Activated naive CD8-positive, alpha-beta T cell treated with anti-CD3 and anti-CD28 coated beads, Interleukin-2, amount 10 ng/mL, durations not matched to agents 7 days and 5 days (primary cell): ENCODE results near the gene BTBD7. TPM values are rescaled to one million over a fixed set of nuclear protein-coding genes. Genes with fewer than 3 reads are reported as not detected.

Experiments used
- ATAC-seq: fragments of 150-1000 bp; cut with Tn5 transposase; one replicate; pipeline ENCODE4 v1.10.0; 2021; ENCODE audit warnings: low read depth, moderate library complexity
- POLR2A ChIA-PET: fragments of 350-600 bp; sonication (Branson Sonifier 250); formaldehyde crosslinking; loops from one replicate; lab custom pipeline; 2021; ENCODE audit warnings: antibody characterized with exemption; lab: Charles Lee
- DNase-seq: peaks from one replicate; pipeline ENCODE4 v3.0.0; 2021
- H3K27ac Mint-ChIP-seq: one replicate; pipeline ENCODE4 v1.8.0; 2022; ENCODE audit warnings: mild to moderate bottlenecking, mixed read lengths
- H3K27me3 Mint-ChIP-seq: one replicate; pipeline ENCODE4 v1.8.0; 2022; ENCODE audit warnings: mild to moderate bottlenecking, moderate library complexity, mixed read lengths
- H3K36me3 Mint-ChIP-seq: one replicate; pipeline ENCODE4 v1.8.0; 2021; ENCODE audit warnings: mild to moderate bottlenecking, mixed read lengths
- H3K4me1 Mint-ChIP-seq: one replicate; pipeline ENCODE4 v1.8.0; 2021; ENCODE audit warnings: mixed read lengths
- H3K4me3 Mint-ChIP-seq: one replicate; pipeline ENCODE4 v1.8.0; 2022; ENCODE audit warnings: mild to moderate bottlenecking, moderate library complexity, mixed read lengths
- H3K9me3 Mint-ChIP-seq: one replicate; pipeline ENCODE4 v1.8.0; 2021; ENCODE audit warnings: mixed read lengths
- total RNA-seq, 2 experiments: library from RNA; stranded (reverse); gene quantifications; one replicate each; pipeline ENCODE4 v1.2.3, GENCODE V29; 2021

The BTBD7 gene
- total RNA-seq, 2 experiments from 2014 or later: 22.3 to 24.8 TPM

GRCh38 chr14:93322929-93323599 is 9.8 kb downstream of the BTBD7 start:
- ATAC-seq (no peak), DNase-seq (no peak)
- Mint-ChIP-seq H3K4me3 (no peak overlapping the region), H3K4me1 (peaks cover 15% of the 10 kb centered on the region), H3K9me3 (no peaks in the 10 kb centered on the region), H3K27ac (no peak overlapping the region), H3K36me3 (peaks cover 13% of the 10 kb centered on the region), H3K27me3 (no peaks in the 10 kb centered on the region)
- POLR2A ChIA-PET: no interaction called here

- Mint-ChIP-seq H3K9me3 (no peaks in the 10 kb centered on the region), H3K4me3 (no peak overlapping the region), H3K4me1 (peaks cover 15% of the 10 kb centered on the region), H3K27ac (no peak overlapping the region), H3K27me3 (no peaks in the 10 kb centered on the region), H3K36me3 (peaks cover 11% of the 10 kb centered on the region)
- no peak for ATAC-seq
- no peak for DNase-seq
- POLR2A ChIA-PET: no interaction called here
These were observed 12.3 kb downstream of the BTBD7 start for GRCh38 chr14:93320489-93320888.

DNA sequence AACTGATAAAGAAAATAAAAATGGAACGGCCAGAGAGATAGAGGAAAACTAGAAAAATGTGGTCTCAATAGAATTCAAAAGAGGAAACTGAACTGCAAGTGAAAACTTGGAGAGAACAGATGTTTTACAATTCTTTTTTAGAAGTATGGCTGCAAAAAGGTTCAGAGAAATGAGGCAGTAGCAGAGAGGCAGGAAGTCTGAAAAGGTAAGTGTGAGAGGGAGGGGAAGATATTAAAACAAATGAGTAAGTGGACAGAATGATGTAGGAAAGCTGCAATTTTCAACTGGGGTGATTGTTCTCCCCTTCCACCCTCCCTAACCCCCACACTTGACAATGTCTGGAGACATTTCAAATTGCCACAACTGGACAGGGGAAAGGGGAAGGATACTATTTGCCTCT is 12.9 kb downstream of the BTBD7 start:
- DNase-seq (no peak), ATAC-seq (no peak)
- Mint-ChIP-seq H3K27ac (no peak overlapping the region), H3K4me1 (peaks cover 13% of the 10 kb centered on the region), H3K9me3 (no peaks in the 10 kb centered on the region), H3K27me3 (no peaks in the 10 kb centered on the region), H3K36me3 (peaks cover 9% of the 10 kb centered on the region), H3K4me3 (no peak overlapping the region)
- POLR2A ChIA-PET: no interaction called here

- no peak overlapping the region for H3K27ac Mint-ChIP-seq
- H3K27me3 Mint-ChIP-seq: no peaks in the 10 kb centered on the region
These were observed 13.3 kb downstream of the BTBD7 start for GRCh38 chr14:93319494-93319893.

DNA sequence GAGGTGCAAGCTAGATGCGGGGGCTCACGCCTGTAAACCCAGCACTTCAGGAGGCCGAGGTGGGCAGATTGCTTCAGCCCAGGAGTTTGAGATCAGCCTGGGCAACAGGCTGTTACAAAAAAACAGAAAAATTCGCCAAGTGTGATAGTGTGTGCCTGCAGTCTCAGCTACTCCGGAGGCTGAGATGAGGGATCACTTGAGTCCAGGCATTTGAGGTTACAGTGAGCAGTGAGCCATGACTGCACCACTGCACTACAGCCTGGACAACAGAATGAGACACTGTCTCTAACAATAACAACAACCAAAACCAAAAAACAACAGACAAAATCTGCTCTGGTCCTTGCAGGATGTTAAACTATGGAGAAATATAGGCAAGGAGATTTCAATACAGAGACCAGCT is 13.9 kb downstream of the BTBD7 start:
- DNase-seq (no peak), ATAC-seq (no peak)
- peaks cover 4% of the 10 kb centered on the region for H3K36me3 Mint-ChIP-seq
- POLR2A ChIA-PET: no interaction called here
- H3K27me3 Mint-ChIP-seq: no peaks in the 10 kb centered on the region
- no peaks in the 10 kb centered on the region for H3K9me3 Mint-ChIP-seq
- H3K27ac Mint-ChIP-seq: no peak overlapping the region
- no peak overlapping the region for H3K4me3 Mint-ChIP-seq
- H3K4me1 Mint-ChIP-seq: peaks cover 11% of the 10 kb centered on the region

More at GRCh38 chr14:93319494-93319893, 13.3 kb downstream of the BTBD7 start:
- Mint-ChIP-seq H3K36me3 (peaks cover 5% of the 10 kb centered on the region), H3K9me3 (no peaks in the 10 kb centered on the region), H3K4me1 (peaks cover 11% of the 10 kb centered on the region), H3K4me3 (no peak overlapping the region)
- POLR2A ChIA-PET: no interaction called here
- ATAC-seq (no peak), DNase-seq (no peak)

DNA sequence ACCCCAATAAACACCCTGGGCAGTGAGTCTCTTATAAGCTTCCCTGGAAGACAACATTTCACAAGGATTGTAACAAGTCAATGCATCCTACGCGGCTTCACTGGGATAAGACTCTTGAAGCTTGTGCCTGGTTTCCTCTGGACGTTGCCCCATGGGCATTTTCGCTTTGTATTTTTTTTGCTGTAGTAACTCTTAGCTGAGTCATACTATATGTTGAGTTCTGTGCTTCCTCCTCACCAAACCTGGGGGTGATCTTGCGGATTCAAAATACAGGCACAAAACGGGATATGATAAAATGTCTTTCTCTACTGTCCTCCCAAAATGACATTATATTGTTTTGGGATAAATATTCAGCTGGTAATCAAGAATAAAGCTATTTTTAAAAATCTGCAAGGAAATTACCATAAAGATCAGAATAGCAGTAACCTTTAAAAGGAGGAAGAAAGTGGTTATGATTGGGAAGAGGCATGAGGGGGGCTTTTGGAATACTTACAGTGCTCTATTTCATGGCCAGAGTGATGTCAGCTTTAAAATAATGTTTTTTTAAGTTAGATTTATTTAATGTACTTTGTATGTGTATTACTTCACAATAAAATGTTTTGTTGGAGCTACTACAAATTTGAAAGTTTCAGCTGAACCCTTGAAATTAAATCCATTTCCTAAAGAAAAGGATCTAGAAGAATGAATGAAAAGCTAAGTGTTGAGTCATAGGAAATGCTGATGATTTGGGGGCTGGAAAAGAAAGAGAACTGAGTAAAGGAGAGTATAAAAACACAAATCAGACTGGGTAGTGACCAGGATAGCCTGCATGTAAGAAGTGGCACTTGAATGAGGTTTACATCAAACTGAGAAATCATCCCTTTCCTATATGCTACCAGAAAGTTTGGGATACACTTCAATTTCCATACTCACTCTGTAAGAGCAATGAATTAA is 14.7 kb downstream of the BTBD7 start:
- Mint-ChIP-seq H3K36me3 (peaks cover 4% of the 10 kb centered on the region), H3K4me3 (no peak overlapping the region), H3K9me3 (no peaks in the 10 kb centered on the region), H3K4me1 (peaks cover 11% of the 10 kb centered on the region), H3K27me3 (no peaks in the 10 kb centered on the region), H3K27ac (no peak overlapping the region)
- no peak for ATAC-seq
- POLR2A ChIA-PET: no interaction called here
- DNase-seq: no peak

GRCh38 chr14:93317210-93317874 is 15.5 kb downstream of the BTBD7 start:
- Mint-ChIP-seq H3K27me3 (no peaks in the 10 kb centered on the region), H3K4me1 (peaks cover 11% of the 10 kb centered on the region), H3K9me3 (no peaks in the 10 kb centered on the region), H3K4me3 (no peak overlapping the region), H3K36me3 (peaks cover 4% of the 10 kb centered on the region), H3K27ac (no peak overlapping the region)
- DNase-seq: no peak
- POLR2A ChIA-PET: no interaction called here
- no peak for ATAC-seq

- Mint-ChIP-seq H3K27ac (no peak overlapping the region), H3K9me3 (no peaks in the 10 kb centered on the region), H3K27me3 (no peaks in the 10 kb centered on the region), H3K4me1 (peaks cover 11% of the 10 kb centered on the region), H3K36me3 (peaks cover 3% of the 10 kb centered on the region), H3K4me3 (no peak overlapping the region)
- ATAC-seq (no peak), DNase-seq (no peak)
- POLR2A ChIA-PET: no interaction called here
These were observed 16.1 kb downstream of the BTBD7 start for GRCh38 chr14:93316716-93317115.

- Mint-ChIP-seq H3K27me3 (no peaks in the 10 kb centered on the region), H3K9me3 (no peaks in the 10 kb centered on the region), H3K4me1 (peaks cover 11% of the 10 kb centered on the region), H3K4me3 (no peak overlapping the region), H3K27ac (no peak overlapping the region), H3K36me3 (no peaks in the 10 kb centered on the region)
- POLR2A ChIA-PET: no interaction called here
- DNase-seq (no peak), ATAC-seq (no peak)
These were observed 17.3 kb downstream of the BTBD7 start for GRCh38 chr14:93315575-93315974.

GRCh38 chr14:93311082-93311481 is 21.8 kb downstream of the BTBD7 start:
- POLR2A ChIA-PET: no interaction called here
- ATAC-seq (no peak), DNase-seq (no peak)
- Mint-ChIP-seq H3K36me3 (no peaks in the 10 kb centered on the region), H3K4me3 (no peak overlapping the region), H3K27ac (no peak overlapping the region), H3K27me3 (no peaks in the 10 kb centered on the region), H3K9me3 (no peaks in the 10 kb centered on the region), H3K4me1 (no peaks in the 10 kb centered on the region)

DNA sequence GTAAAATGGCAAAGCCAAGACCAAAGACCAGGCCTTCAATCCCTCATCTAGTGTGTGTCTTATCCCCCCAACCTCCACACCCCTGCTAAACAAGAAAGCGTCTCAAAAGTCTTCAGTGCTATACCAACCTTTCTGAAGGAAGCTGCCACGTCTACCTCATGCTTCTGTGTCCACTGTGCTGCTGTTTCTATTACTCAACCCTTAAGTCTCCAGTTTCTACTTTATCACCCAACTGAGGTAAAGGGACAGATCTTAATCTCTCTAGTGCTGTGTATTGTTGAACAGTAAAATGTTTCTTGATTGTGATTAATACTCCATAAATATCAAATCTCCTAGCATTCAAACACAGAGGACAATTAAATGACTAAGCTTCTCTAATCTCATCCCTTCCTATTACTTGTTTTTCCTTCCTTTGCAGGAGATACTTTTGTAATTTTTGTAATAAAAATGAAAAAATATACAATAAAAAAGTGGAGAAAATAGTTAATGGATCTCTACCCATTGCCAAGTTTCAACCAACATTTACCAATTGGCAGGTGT is 23.3 kb downstream of the BTBD7 start:
- POLR2A ChIA-PET: interaction anchor here (0.6 kb wide), 1 partner anchor 27 kb away, joined by 3 read pairs; no protein-coding TSS in a partner anchor
- no peak overlapping the region for H3K27ac Mint-ChIP-seq
- no peak overlapping the region for H3K4me3 Mint-ChIP-seq
- no peaks in the 10 kb centered on the region for H3K4me1 Mint-ChIP-seq
- DNase-seq: no peak
- no peak for ATAC-seq
- H3K9me3 Mint-ChIP-seq: no peaks in the 10 kb centered on the region
- no peaks in the 10 kb centered on the region for H3K27me3 Mint-ChIP-seq
- no peaks in the 10 kb centered on the region for H3K36me3 Mint-ChIP-seq

GRCh38 chr14:93308686-93309345 is 24.0 kb downstream of the BTBD7 start:
- no peak overlapping the region for H3K27ac Mint-ChIP-seq
- no peaks in the 10 kb centered on the region for H3K9me3 Mint-ChIP-seq
- H3K27me3 Mint-ChIP-seq: no peaks in the 10 kb centered on the region
- POLR2A ChIA-PET: no interaction called here
- ATAC-seq: no peak
- H3K4me1 Mint-ChIP-seq: no peaks in the 10 kb centered on the region
- no peak overlapping the region for H3K4me3 Mint-ChIP-seq
- no peak for DNase-seq
- H3K36me3 Mint-ChIP-seq: no peaks in the 10 kb centered on the region

GRCh38 chr14:93306812-93307211 is 26.0 kb downstream of the BTBD7 start:
- POLR2A ChIA-PET: no interaction called here

More at GRCh38 chr14:93306812-93307211, 26.0 kb downstream of the BTBD7 start:
- Mint-ChIP-seq H3K4me3 (no peak overlapping the region), H3K9me3 (no peaks in the 10 kb centered on the region), H3K27me3 (no peaks in the 10 kb centered on the region), H3K27ac (no peak overlapping the region), H3K36me3 (no peaks in the 10 kb centered on the region), H3K4me1 (peaks cover 1% of the 10 kb centered on the region)
- ATAC-seq: no peak
- no peak for DNase-seq
